Measurements from ENCODE around the gene TUBA4B.

Gene TUBA4B

GRCh38 chr2:219252900-219253752 lies at the start of gene TUBA4B:
Gene TUBA4B, plus strand, starts transcription at chr2:219253243. Its CDS starts 165 bp downstream, at chr2:219253408.
- DNase-seq (ENCODE audit: low read depth) = peak; percentile 74
- no peak for TF ChIP-seq CTCF (IDR thresholded peaks at IDR 0.05; ENCODE audit: insufficient read depth, low read depth, low read length, missing control alignments)
- H3K4me3 ChIP-seq (ENCODE audit: low read depth, low read length) = peak within 1 kb of the TSS; percentile 76

GRCh38 chr2:219204425-219205164 lies 48.4 kb upstream of the TUBA4B start:
- DNase-seq (ENCODE audit: low read depth) = no peak
- no peak for TF ChIP-seq CTCF (IDR thresholded peaks at IDR 0.05; ENCODE audit: insufficient read depth, low read depth, low read length, missing control alignments)
- no peak overlapping the region for H3K4me3 ChIP-seq (ENCODE audit: low read depth, low read length)

GRCh38 chr2:219205165-219205538 lies 47.9 kb upstream of the TUBA4B start:
- TF ChIP-seq CTCF (IDR thresholded peaks at IDR 0.05; ENCODE audit: insufficient read depth, low read depth, low read length, missing control alignments) = no peak
- DNase-seq (ENCODE audit: low read depth) = no peak
- H3K4me3 ChIP-seq (ENCODE audit: low read depth, low read length) = no peak overlapping the region

- no peak for TF ChIP-seq CTCF (IDR thresholded peaks at IDR 0.05; ENCODE audit: insufficient read depth, low read depth, low read length, missing control alignments)
- no peak for DNase-seq (ENCODE audit: low read depth)
- peak overlapping the region; percentile 51 for H3K4me3 ChIP-seq (ENCODE audit: low read depth, low read length)
Measured at GRCh38 chr2:219205981-219206327, 47.1 kb upstream of the TUBA4B start.

GRCh38 chr2:219206328-219207133 lies 46.5 kb upstream of the TUBA4B start, which contains the start of gene ZFAND2B:
Gene ZFAND2B, plus strand, starts transcription at chr2:219206782. Its CDS starts 206 bp downstream, at chr2:219206988.
- no peak for TF ChIP-seq CTCF (IDR thresholded peaks at IDR 0.05; ENCODE audit: insufficient read depth, low read depth, low read length, missing control alignments)
- H3K4me3 ChIP-seq (ENCODE audit: low read depth, low read length) = peak within 1 kb of the TSS; percentile 66
- DNase-seq (ENCODE audit: low read depth) = peak; percentile 96

- no peak for TF ChIP-seq CTCF (IDR thresholded peaks at IDR 0.05; ENCODE audit: insufficient read depth, low read depth, low read length, missing control alignments)
- H3K4me3 ChIP-seq (ENCODE audit: low read depth, low read length) = peak overlapping the region; percentile 66
- DNase-seq (ENCODE audit: low read depth) = no peak
Measured at GRCh38 chr2:219207134-219207883, 45.7 kb upstream of the TUBA4B start.
